BLaER1 (cell line): ENCODE data around the gene CNIH3.

Source experiments
- H3K27ac ChIP-seq: shearing (Covaris generic); formaldehyde crosslinking; 2 replicates; pipeline ENCODE4 v1.8.1; 2022
- H3K27me3 ChIP-seq: shearing (Covaris generic); formaldehyde crosslinking; 2 replicates; pipeline ENCODE4 v1.8.1; 2022
- H3K36me3 ChIP-seq: shearing (Covaris generic); formaldehyde crosslinking; 2 replicates; pipeline ENCODE4 v1.8.1; 2022
- H3K4me1 ChIP-seq: shearing (Covaris generic); formaldehyde crosslinking; 2 replicates; pipeline ENCODE4 v1.8.1; 2022
- H3K4me2 ChIP-seq: shearing (Covaris generic); formaldehyde crosslinking; 2 replicates; pipeline ENCODE4 v1.8.1; 2022
- H3K4me3 ChIP-seq: shearing (Covaris generic); formaldehyde crosslinking; 2 replicates; pipeline ENCODE4 v1.8.1; 2022
- H3K9ac ChIP-seq: shearing (Covaris generic); formaldehyde crosslinking; 2 replicates; pipeline ENCODE4 v1.8.1; 2022
- H3K9me3 ChIP-seq: shearing (Covaris generic); formaldehyde crosslinking; 2 replicates; pipeline ENCODE4 v1.8.1; 2022
- H4K20me1 ChIP-seq: shearing (Covaris generic); formaldehyde crosslinking; 2 replicates; pipeline ENCODE4 v1.8.1; 2022
- Cebpa-rat ChIP-seq: shearing (Covaris generic); IDR thresholded peaks from 2 replicates; pipeline ENCODE4 v1.8.1; 2022

The CNIH3 gene

GRCh38 chr1:224727351-224728289, 111.5 kb downstream of the CNIH3 start:
- Histone ChIP-seq H3K9ac (no peak overlapping the region), H3K4me2 (no peak overlapping the region)
- no peak for TF ChIP-seq Cebpa-rat

GRCh38 chr1:224730540-224730939, 114.4 kb downstream of the CNIH3 start:
- Histone ChIP-seq H3K9me3 (no peaks in the 10 kb centered on the region), H3K4me1 (peaks cover 29% of the 10 kb centered on the region), H3K27me3 (no peaks in the 10 kb centered on the region), H3K36me3 (no peaks in the 10 kb centered on the region), H3K27ac (no peak overlapping the region), H3K4me2 (no peak overlapping the region), H3K9ac (no peak overlapping the region), H3K4me3 (no peak overlapping the region), H4K20me1 (no peaks in the 10 kb centered on the region)
- TF ChIP-seq Cebpa-rat, result no peak

More at GRCh38 chr1:224727351-224728289, 111.5 kb downstream of the CNIH3 start:
- H3K27me3 ChIP-seq, result no peaks in the 10 kb centered on the region; the same call in 1 of the 2 replicates
- H3K4me1 ChIP-seq, result peaks cover 5% of the 10 kb centered on the region; the same call in 1 of the 2 replicates
- H3K4me3 ChIP-seq, result no peak overlapping the region
- H3K36me3 ChIP-seq, result no peaks in the 10 kb centered on the region
- H4K20me1 ChIP-seq, result no peaks in the 10 kb centered on the region
- H3K9me3 ChIP-seq, result no peaks in the 10 kb centered on the region
- H3K27ac ChIP-seq, result no peak overlapping the region

DNA sequence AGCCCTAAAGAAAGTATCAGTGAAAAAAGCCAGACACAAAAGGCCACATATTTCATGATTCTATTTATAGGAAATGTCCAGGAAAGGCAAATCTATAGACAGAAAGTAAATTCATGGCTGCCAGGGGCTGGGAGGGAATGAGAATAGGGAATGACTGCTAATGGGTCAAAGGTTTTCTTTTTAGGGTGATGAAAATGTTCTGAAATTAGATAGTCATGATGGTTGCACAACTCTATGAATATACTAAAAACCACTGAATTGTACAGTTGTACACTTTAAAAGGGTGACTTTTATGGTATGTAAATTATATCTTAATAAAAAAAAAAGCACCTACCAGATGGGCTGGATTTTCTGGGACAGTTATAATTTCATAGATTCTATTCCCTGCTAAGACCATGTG, 114.8 kb downstream of the CNIH3 start:
- Histone ChIP-seq H4K20me1 (no peaks in the 10 kb centered on the region), H3K4me2 (no peak overlapping the region), H3K36me3 (no peaks in the 10 kb centered on the region), H3K9ac (no peak overlapping the region), H3K27me3 (no peaks in the 10 kb centered on the region), H3K4me3 (no peak overlapping the region), H3K27ac (no peak overlapping the region), H3K9me3 (no peaks in the 10 kb centered on the region), H3K4me1 (peaks cover 33% of the 10 kb centered on the region)
- no peak for TF ChIP-seq Cebpa-rat

DNA sequence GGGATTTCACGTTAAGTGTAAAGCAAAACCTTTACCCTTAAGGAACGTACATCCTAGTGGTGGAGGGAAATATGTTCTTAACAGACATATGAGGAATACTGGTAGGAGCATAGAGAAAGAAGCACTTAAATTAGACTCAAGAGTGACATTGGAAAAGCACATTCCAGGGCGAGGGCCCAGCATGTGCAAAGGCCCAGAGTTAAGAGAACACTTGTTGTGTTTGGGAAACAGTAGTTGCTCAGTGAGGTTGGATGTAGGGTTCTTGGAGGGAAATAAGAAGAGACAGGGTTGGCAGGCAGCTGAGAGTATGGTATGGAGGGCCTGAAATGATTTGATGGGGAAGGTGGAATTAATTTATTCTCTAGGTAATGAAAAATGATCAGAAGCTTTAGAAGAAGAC, 115.5 kb downstream of the CNIH3 start:
- Histone ChIP-seq H3K4me2 (no peak overlapping the region), H3K4me1 (peaks cover 40% of the 10 kb centered on the region), H3K27ac (no peak overlapping the region)

GRCh38 chr1:224732377-224733026, 116.4 kb downstream of the CNIH3 start:
- H3K4me2 ChIP-seq, result no peak overlapping the region; the same call in 1 of the 2 replicates
- H3K27me3 ChIP-seq, result no peaks in the 10 kb centered on the region
- H3K9me3 ChIP-seq, result no peaks in the 10 kb centered on the region
- H3K9ac ChIP-seq, result no peak overlapping the region
- no peaks in the 10 kb centered on the region for H3K36me3 ChIP-seq
- H4K20me1 ChIP-seq, result no peaks in the 10 kb centered on the region
- H3K27ac ChIP-seq, result no peak overlapping the region
- no peak for TF ChIP-seq Cebpa-rat
- peaks cover 48% of the 10 kb centered on the region for H3K4me1 ChIP-seq
- no peak overlapping the region for H3K4me3 ChIP-seq

More for the DNA sequence above, 115.5 kb downstream of the CNIH3 start:
- no peaks in the 10 kb centered on the region for H3K27me3 ChIP-seq
- TF ChIP-seq Cebpa-rat, result no peak
- H3K9me3 ChIP-seq, result no peaks in the 10 kb centered on the region
- H3K36me3 ChIP-seq, result no peaks in the 10 kb centered on the region
- H4K20me1 ChIP-seq, result no peaks in the 10 kb centered on the region
- H3K4me3 ChIP-seq, result no peak overlapping the region
- no peak overlapping the region for H3K9ac ChIP-seq

DNA sequence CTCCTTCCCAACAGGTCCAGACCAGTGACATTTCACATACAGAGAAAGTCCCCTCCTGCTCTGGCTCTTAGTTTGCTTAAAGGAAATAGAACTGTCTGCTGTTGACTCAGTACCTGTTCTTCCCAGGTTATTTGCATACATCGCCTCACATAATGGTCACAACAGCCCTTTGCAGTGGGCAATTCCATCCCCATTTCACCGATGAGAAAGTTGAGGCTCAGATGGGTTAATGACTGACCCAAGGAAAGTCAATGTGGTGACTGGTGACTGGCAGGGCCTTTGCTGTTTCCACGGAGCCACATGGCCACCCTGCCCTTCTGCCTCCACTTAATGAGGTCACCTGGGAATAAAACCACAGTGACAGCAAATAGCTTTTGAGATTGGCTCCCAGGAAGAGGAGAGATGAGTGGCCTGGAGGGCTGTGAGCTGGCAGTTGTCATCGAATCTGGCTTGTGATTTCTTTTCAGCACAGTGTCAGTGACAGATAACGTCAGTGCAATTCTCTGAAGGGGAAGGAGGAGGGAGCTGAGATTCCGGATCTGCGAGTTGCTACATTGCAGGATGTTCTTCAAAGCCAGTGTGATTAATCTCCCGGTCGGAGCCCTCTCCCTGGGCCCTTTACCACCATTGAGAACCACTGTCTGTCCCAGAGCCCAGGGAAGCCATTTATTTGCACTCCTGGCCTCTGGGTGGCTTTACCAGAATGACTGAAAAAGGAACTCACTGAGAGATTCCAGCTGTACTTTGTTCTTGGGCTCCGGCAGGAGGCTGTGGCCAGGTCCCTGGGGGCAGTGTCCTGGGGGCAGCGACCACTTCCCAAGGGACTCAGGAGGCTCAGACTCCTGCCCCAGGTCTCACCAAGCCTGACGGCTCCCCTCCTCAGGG, 117.2 kb downstream of the CNIH3 start:
- no peak overlapping the region for H3K27ac ChIP-seq
- H3K9ac ChIP-seq, result peak overlapping the region; percentile 5; the same call in 1 of the 2 replicates
- no peaks in the 10 kb centered on the region for H3K27me3 ChIP-seq
- H3K4me2 ChIP-seq, result peak overlapping the region; percentile 89
- H3K4me3 ChIP-seq, result no peak overlapping the region
- TF ChIP-seq Cebpa-rat, result no peak
- no peaks in the 10 kb centered on the region for H3K9me3 ChIP-seq
- H3K4me1 ChIP-seq, result peaks cover 56% of the 10 kb centered on the region
- H3K36me3 ChIP-seq, result no peaks in the 10 kb centered on the region
- no peaks in the 10 kb centered on the region for H4K20me1 ChIP-seq

DNA sequence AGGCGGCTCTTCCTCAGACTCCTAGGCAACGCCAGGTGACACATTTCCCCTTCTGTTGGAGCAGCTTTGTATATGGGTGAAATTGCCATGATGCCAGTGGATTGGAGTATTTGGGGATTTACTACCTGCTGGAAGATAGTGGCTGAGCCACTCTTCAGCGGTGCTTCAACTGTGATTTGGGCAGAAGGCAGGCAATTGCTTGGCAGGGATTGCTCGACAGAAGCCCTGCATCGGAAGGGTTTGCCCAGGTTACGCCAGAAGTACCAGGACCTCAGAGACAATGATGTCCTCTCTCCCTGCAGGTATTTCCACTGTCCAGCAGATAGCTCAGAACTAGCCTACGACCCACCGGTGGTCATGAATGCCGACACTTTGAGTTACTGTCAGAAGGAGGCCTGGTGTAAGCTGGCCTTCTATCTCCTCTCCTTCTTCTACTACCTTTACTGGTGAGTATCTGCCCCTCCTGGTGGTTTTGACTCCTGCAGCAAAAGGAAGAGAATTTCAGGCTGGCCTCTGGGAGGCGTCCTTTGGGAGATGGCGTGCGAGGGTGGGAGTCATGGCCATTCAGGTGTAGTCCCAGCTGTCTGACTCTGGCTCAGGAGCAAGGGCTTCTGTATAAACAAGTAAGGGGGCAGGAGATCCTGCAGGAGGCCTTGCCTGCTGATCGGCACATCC, 118.3 kb downstream of the CNIH3 start:
- Histone ChIP-seq H3K9ac (no peak overlapping the region), H3K36me3 (no peaks in the 10 kb centered on the region), H3K4me3 (no peak overlapping the region; the same call in 1 of the 2 replicates), H3K9me3 (no peaks in the 10 kb centered on the region), H3K27me3 (no peaks in the 10 kb centered on the region), H3K27ac (no peak overlapping the region), H3K4me1 (peaks cover 60% of the 10 kb centered on the region), H3K4me2 (peak overlapping the region; percentile 89), H4K20me1 (no peaks in the 10 kb centered on the region)
- TF ChIP-seq Cebpa-rat, result no peak

DNA sequence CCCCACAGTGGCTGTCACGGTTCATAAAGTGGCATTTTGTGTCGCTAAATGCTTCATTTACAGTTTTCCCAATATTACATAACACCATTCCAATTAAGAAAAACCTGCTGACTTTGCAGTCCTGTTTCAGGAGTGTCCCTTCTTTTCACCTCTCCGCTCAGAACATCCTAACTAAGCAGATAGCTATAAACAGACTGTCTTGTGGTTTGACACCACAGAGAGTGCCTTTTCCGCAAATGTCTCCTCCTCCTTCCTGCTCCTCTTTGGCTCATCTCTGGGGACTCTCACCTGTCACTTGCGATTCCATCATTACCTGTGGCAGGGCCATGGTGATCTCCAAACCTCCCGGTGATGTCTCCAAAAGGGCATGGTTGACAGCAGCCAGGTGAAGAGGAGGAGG, 119.0 kb downstream of the CNIH3 start:
- H3K27me3 ChIP-seq, result no peaks in the 10 kb centered on the region
- peaks cover 68% of the 10 kb centered on the region for H3K4me1 ChIP-seq
- H3K4me2 ChIP-seq, result peak overlapping the region; percentile 89
- no peak overlapping the region for H3K9ac ChIP-seq
- TF ChIP-seq Cebpa-rat, result no peak
- H3K9me3 ChIP-seq, result no peaks in the 10 kb centered on the region
- no peak overlapping the region; the same call in 1 of the 2 replicates for H3K4me3 ChIP-seq
- H3K27ac ChIP-seq, result no peak overlapping the region
- H3K36me3 ChIP-seq, result no peaks in the 10 kb centered on the region
- H4K20me1 ChIP-seq, result no peaks in the 10 kb centered on the region
